Stimulated activated CD8-positive, alpha-beta memory T cell treated with anti-CD3 and anti-CD28 coated beads, Interleukin-12 subunit alpha, Interleukin-12 subunit beta, amount 100 ng/mL, for 1 hour (primary cell): ENCODE measurements around the gene NNMT.
"Not testable (repeated sequence)": the region's sequence is repeated elsewhere in the genome, so short reads cannot be mapped to it uniquely, and the experiment has no call there.

ENCODE experiments used
- DNase-seq: peaks from one replicate; pipeline ENCODE4 v3.0.0-alpha.2; 2020; ENCODE audit warnings: low read depth

Gene NNMT

GRCh38 chr11:114310095-114310494, 13.9 kb downstream of the NNMT start:
- DNase-seq, result no peak

- no peak for DNase-seq
These were observed 15.7 kb downstream of the NNMT start for GRCh38 chr11:114311946-114312345.

GRCh38 chr11:114314096-114314495, 17.9 kb downstream of the NNMT start:
- DNase-seq, result no peak

GRCh38 chr11:114315749-114316368, 19.7 kb downstream of the NNMT start:
- DNase-seq, result no peak

- DNase-seq, result no peak
These were observed 21.0 kb downstream of the NNMT start for GRCh38 chr11:114316980-114317786.

GRCh38 chr11:114317787-114318137, 21.6 kb downstream of the NNMT start:
- DNase-seq, result no peak

- DNase-seq, result no peak
These were observed 22.2 kb downstream of the NNMT start for GRCh38 chr11:114318361-114318760.

- no peak for DNase-seq
These were observed 23.6 kb downstream of the NNMT start for GRCh38 chr11:114319716-114320328.

GRCh38 chr11:114321621-114322257, 25.5 kb downstream of the NNMT start:
- DNase-seq, result no peak

- no peak for DNase-seq
These were observed 26.7 kb downstream of the NNMT start for GRCh38 chr11:114322934-114323333.

- DNase-seq, result no peak
These were observed 30.0 kb downstream of the NNMT start for GRCh38 chr11:114326151-114326550.

- DNase-seq, result no peak
These were observed 30.6 kb downstream of the NNMT start for GRCh38 chr11:114326776-114327175.

- DNase-seq, result no peak
These were observed 34.2 kb downstream of the NNMT start for GRCh38 chr11:114330373-114330772.

- DNase-seq, result no peak
These were observed 44.3 kb downstream of the NNMT start for GRCh38 chr11:114340311-114341131.

- DNase-seq, result not testable (repeated sequence)
These were observed 45.5 kb downstream of the NNMT start for GRCh38 chr11:114341667-114342066.

- DNase-seq, result no peak
These were observed 46.3 kb downstream of the NNMT start for GRCh38 chr11:114342476-114342875.

- DNase-seq, result no peak
These were observed 46.8 kb downstream of the NNMT start for GRCh38 chr11:114343020-114343419.

GRCh38 chr11:114343493-114343892, 47.3 kb downstream of the NNMT start:
- DNase-seq, result no peak

- no peak for DNase-seq
These were observed 48.3 kb downstream of the NNMT start for GRCh38 chr11:114344494-114344893.

- DNase-seq, result no peak
These were observed 49.5 kb downstream of the NNMT start for GRCh38 chr11:114345575-114346222.

GRCh38 chr11:114346709-114347141, 50.5 kb downstream of the NNMT start:
- DNase-seq, result no peak
